Measurements from ENCODE around the gene OPTC.

OPTC gene

DNA sequence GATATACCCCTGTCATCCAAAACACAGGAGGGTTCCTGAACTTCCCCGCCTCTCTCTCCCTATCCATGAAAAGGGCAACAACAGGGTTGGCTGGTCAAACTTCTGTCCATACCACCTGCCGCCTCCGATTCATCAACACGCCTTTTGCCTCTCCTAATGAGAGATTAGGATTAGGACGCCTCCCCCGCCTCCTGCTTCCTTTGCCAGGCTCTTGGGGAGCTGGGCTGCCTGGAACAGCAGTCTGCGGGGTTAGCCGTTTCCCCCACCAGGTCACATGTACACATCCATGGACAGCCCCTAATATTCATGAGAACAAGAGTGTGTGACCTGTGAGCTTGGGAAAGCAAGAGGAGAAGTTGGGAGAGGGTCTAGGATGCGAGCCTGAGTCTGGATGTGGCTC, 2.3 kb upstream of the OPTC start:
- no peak for TF ChIP-seq YY1 (IDR thresholded peaks at IDR 0.05; ENCODE audit: low read depth)
- no peak for TF ChIP-seq TCF12 (IDR thresholded peaks at IDR 0.05; ENCODE audit: low read depth)
- no peak for TF ChIP-seq CEBPB (IDR thresholded peaks at IDR 0.05)
- TF ChIP-seq EGR1 (IDR thresholded peaks at IDR 0.05) = no peak
- TF ChIP-seq RAD21 (IDR thresholded peaks at IDR 0.05; ENCODE audit: low read depth) = no peak
- TF ChIP-seq EP300 (IDR thresholded peaks at IDR 0.05; ENCODE audit: borderline replicate concordance) = no peak
- TF ChIP-seq, protein P1, sequence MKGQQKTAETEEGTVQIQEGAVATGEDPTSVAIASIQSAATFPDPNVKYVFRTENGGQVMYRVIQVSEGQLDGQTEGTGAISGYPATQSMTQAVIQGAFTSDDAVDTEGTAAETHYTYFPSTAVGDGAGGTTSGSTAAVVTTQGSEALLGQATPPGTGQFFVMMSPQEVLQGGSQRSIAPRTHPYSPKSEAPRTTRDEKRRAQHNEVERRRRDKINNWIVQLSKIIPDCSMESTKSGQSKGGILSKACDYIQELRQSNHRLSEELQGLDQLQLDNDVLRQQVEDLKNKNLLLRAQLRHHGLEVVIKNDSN (IDR thresholded peaks at IDR 0.05) = no peak
- no peak for TF ChIP-seq ZBTB7A (IDR thresholded peaks at IDR 0.05; ENCODE audit: low read depth)
- TF ChIP-seq TEAD4 (IDR thresholded peaks at IDR 0.05) = no peak
- TF ChIP-seq NFIC (IDR thresholded peaks at IDR 0.05) = no peak; the same call in 1 of the 2 replicates
- TF ChIP-seq, protein P2, sequence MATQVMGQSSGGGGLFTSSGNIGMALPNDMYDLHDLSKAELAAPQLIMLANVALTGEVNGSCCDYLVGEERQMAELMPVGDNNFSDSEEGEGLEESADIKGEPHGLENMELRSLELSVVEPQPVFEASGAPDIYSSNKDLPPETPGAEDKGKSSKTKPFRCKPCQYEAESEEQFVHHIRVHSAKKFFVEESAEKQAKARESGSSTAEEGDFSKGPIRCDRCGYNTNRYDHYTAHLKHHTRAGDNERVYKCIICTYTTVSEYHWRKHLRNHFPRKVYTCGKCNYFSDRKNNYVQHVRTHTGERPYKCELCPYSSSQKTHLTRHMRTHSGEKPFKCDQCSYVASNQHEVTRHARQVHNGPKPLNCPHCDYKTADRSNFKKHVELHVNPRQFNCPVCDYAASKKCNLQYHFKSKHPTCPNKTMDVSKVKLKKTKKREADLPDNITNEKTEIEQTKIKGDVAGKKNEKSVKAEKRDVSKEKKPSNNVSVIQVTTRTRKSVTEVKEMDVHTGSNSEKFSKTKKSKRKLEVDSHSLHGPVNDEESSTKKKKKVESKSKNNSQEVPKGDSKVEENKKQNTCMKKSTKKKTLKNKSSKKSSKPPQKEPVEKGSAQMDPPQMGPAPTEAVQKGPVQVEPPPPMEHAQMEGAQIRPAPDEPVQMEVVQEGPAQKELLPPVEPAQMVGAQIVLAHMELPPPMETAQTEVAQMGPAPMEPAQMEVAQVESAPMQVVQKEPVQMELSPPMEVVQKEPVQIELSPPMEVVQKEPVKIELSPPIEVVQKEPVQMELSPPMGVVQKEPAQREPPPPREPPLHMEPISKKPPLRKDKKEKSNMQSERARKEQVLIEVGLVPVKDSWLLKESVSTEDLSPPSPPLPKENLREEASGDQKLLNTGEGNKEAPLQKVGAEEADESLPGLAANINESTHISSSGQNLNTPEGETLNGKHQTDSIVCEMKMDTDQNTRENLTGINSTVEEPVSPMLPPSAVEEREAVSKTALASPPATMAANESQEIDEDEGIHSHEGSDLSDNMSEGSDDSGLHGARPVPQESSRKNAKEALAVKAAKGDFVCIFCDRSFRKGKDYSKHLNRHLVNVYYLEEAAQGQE (IDR thresholded peaks at IDR 0.05; ENCODE audit: low read depth) = no peak
- TF ChIP-seq, protein P3, sequence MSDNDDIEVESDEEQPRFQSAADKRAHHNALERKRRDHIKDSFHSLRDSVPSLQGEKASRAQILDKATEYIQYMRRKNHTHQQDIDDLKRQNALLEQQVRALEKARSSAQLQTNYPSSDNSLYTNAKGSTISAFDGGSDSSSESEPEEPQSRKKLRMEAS (IDR thresholded peaks at IDR 0.05) = no peak
- no peak for TF ChIP-seq TAF1 (IDR thresholded peaks at IDR 0.05; ENCODE audit: low read depth)
- no peak for TF ChIP-seq CREB1 (IDR thresholded peaks at IDR 0.05; ENCODE audit: low read depth)
- no peak for TF ChIP-seq FOXM1 (IDR thresholded peaks at IDR 0.05; ENCODE audit: borderline replicate concordance, low read depth)

DNA sequence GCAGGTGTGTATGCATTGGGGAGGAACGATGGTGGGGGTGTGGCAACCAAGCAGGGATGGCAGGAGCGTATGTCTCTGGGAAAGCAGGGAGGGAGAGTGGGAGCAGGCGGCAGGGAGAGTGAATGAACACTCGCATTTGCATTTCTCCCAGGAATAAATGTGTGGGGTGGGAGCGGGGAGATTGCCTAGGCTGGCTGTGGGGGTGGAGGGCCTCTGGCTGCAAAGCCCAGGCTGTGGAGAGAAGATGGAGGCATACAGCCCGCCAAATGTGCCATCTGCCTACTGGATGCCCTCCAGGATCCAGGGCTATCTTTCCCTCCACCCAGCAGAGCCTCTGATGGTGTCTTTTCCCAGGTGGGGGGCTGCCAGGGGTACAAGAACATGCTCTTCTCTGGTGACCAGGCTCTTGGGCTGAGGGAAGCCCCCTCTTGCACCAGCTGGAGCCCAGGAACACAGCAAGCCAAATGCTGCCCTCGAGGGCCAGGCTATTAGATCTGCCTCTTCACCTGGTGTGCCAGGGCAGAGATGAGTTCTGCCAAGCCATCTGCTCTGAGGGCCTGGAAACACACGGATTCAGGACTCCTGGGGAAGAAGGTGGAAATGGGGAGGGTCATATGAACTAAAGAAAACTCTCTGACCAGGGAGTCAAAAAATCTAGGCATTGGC, 1.7 kb upstream of the OPTC start:
- TF ChIP-seq NFIC (IDR thresholded peaks at IDR 0.05) (no peak), RAD21 (IDR thresholded peaks at IDR 0.05; ENCODE audit: low read depth) (no peak), TEAD4 (IDR thresholded peaks at IDR 0.05) (no peak), TAF1 (IDR thresholded peaks at IDR 0.05; ENCODE audit: low read depth) (no peak), FOXM1 (IDR thresholded peaks at IDR 0.05; ENCODE audit: borderline replicate concordance, low read depth) (no peak), CREB1 (IDR thresholded peaks at IDR 0.05; ENCODE audit: low read depth) (no peak), YY1 (IDR thresholded peaks at IDR 0.05; ENCODE audit: low read depth) (no peak), EP300 (IDR thresholded peaks at IDR 0.05; ENCODE audit: borderline replicate concordance) (no peak), EGR1 (IDR thresholded peaks at IDR 0.05) (no peak), CEBPB (IDR thresholded peaks at IDR 0.05) (no peak), ZBTB7A (IDR thresholded peaks at IDR 0.05; ENCODE audit: low read depth) (no peak), TCF12 (IDR thresholded peaks at IDR 0.05; ENCODE audit: low read depth) (no peak)
- TF ChIP-seq, protein P1 (IDR thresholded peaks at IDR 0.05) = no peak
- TF ChIP-seq, protein P3 (IDR thresholded peaks at IDR 0.05) = no peak
- TF ChIP-seq, protein P2 (IDR thresholded peaks at IDR 0.05; ENCODE audit: low read depth) = no peak

DNA sequence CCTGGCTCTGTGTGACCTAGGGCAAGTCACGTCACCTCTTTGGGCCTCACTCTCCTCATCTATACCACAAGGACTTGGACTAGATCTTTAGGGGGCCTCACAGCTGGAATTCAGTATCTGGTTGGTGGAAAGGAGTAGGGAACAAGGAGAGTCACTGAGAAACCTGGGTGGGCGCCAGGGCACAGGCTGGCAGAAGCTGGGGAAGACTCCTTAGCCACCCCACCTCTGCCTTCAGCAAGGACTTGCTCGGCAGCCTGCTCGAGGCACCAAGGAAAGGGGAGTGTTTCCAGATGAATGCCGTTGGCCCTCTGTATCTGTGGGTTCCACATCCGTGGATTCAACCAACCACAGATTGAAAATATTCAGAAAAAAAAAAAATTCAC, 1.2 kb upstream of the OPTC start:
- TF ChIP-seq, protein P3 (IDR thresholded peaks at IDR 0.05) = no peak
- no peak for TF ChIP-seq ZBTB7A (IDR thresholded peaks at IDR 0.05; ENCODE audit: low read depth)
- TF ChIP-seq, protein P2 (IDR thresholded peaks at IDR 0.05; ENCODE audit: low read depth) = no peak

DNA sequence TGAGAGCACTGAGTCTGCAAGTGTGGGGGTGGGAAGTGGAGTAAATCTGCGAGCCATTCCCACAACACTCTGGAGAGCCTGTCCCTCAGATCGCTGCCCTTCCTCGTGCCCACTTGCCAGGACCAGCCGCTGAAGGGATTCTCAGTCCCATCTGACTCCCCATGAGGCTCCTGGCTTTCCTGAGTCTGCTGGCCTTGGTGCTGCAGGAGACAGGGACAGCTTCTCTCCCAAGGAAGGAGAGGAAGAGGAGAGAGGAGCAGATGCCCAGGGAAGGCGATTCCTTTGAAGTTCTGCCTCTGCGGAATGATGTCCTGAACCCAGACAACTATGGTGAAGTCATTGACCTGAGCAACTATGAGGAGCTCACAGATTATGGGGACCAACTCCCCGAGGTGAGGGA, 1.9 kb downstream of the OPTC start:
- TF ChIP-seq, protein P2 (IDR thresholded peaks at IDR 0.05; ENCODE audit: low read depth) = peak; percentile 45
- TF ChIP-seq EGR1 (IDR thresholded peaks at IDR 0.05) (no peak), EP300 (IDR thresholded peaks at IDR 0.05; ENCODE audit: borderline replicate concordance) (no peak), CREB1 (IDR thresholded peaks at IDR 0.05; ENCODE audit: low read depth) (no peak), TAF1 (IDR thresholded peaks at IDR 0.05; ENCODE audit: low read depth) (no peak), RAD21 (IDR thresholded peaks at IDR 0.05; ENCODE audit: low read depth) (no peak)
- TF ChIP-seq, protein P3 (IDR thresholded peaks at IDR 0.05) = no peak
